ENCODE data around the gene GRID1.

Gene GRID1

GRCh38 chr10:86374664-86375063 is 8.1 kb upstream of the GRID1 start:
- H3K4me3 ChIP-seq (ENCODE audit: low read depth, low read length) = no peak overlapping the region
- TF ChIP-seq CTCF (conservative IDR thresholded peaks at IDR 0.05; ENCODE audit: low read depth, low read length) = no peak
- DNase-seq (ENCODE audit: low read depth) = no peak

GRCh38 chr10:86373828-86374227 is 7.2 kb upstream of the GRID1 start:
- no peak for TF ChIP-seq CTCF (conservative IDR thresholded peaks at IDR 0.05; ENCODE audit: low read depth, low read length)
- no peak overlapping the region for H3K4me3 ChIP-seq (ENCODE audit: low read depth, low read length)
- no peak for DNase-seq (ENCODE audit: low read depth)

GRCh38 chr10:86373251-86373650 is 6.7 kb upstream of the GRID1 start:
- no peak for DNase-seq (ENCODE audit: low read depth)
- TF ChIP-seq CTCF (conservative IDR thresholded peaks at IDR 0.05; ENCODE audit: low read depth, low read length) = no peak
- no peak overlapping the region for H3K4me3 ChIP-seq (ENCODE audit: low read depth, low read length)

GRCh38 chr10:86372784-86373239 is 6.2 kb upstream of the GRID1 start:
- no peak for DNase-seq (ENCODE audit: low read depth)
- H3K4me3 ChIP-seq (ENCODE audit: low read depth, low read length) = no peak overlapping the region
- TF ChIP-seq CTCF (conservative IDR thresholded peaks at IDR 0.05; ENCODE audit: low read depth, low read length) = no peak

GRCh38 chr10:86372119-86372783 is 5.7 kb upstream of the GRID1 start:
- no peak overlapping the region for H3K4me3 ChIP-seq (ENCODE audit: low read depth, low read length)
- no peak for TF ChIP-seq CTCF (conservative IDR thresholded peaks at IDR 0.05; ENCODE audit: low read depth, low read length)
- DNase-seq (ENCODE audit: low read depth) = no peak

GRCh38 chr10:86371691-86372090 is 5.1 kb upstream of the GRID1 start:
- no peak for TF ChIP-seq CTCF (conservative IDR thresholded peaks at IDR 0.05; ENCODE audit: low read depth, low read length)
- no peak for DNase-seq (ENCODE audit: low read depth)
- no peak overlapping the region for H3K4me3 ChIP-seq (ENCODE audit: low read depth, low read length)

- no peak for DNase-seq (ENCODE audit: low read depth)
- no peak overlapping the region for H3K4me3 ChIP-seq (ENCODE audit: low read depth, low read length)
- no peak for TF ChIP-seq CTCF (conservative IDR thresholded peaks at IDR 0.05; ENCODE audit: low read depth, low read length)
Observed at GRCh38 chr10:86371116-86371515, 4.5 kb upstream of the GRID1 start.

Measured in choroid plexus epithelial cell (primary cell).